ENCODE data around the gene EFHC2. TPM values are rescaled to one million over a fixed set of nuclear protein-coding genes. Genes with fewer than 3 reads are reported as not detected.

The EFHC2 gene
- total RNA-seq, 1 experiment from 2014 or later, result 4.3 TPM

DNA sequence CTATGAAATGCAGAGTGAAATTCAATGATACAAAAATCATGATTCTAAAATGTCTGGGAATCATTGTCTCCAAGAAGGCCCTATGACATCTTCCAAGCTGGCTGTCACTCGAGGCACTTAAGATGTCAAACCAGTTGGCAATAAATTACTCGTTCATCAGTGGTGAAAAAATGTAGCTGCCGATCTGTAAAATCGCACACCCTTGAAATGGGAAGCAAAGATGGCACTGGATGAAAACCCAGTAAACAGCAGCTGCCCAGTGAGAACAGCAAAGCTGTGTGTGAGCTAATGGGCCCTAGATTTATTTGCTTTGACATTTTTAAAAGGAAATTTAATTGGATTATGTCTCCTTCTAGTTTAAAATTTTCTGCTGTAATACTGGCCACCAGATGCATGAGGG lies 188.3 kb downstream of the EFHC2 start:
- H3K9me2 ChIP-seq (ENCODE audit: insufficient read depth), result no peaks in the 10 kb centered on the region
- no peaks in the 10 kb centered on the region for H3F3A ChIP-seq (ENCODE audit: insufficient read depth, low read depth)
- H3K27ac ChIP-seq, result no peak overlapping the region
- ChIA-PET CTCF (no interaction called here), POLR2A (ENCODE audit: unreplicated experiment) (no interaction called here)
- no peak overlapping the region for H2AFZ ChIP-seq
- H3K27me3 ChIP-seq (ENCODE audit: insufficient read depth, low read depth), result no peaks in the 10 kb centered on the region
- no peaks in the 10 kb centered on the region for H3K36me3 ChIP-seq (ENCODE audit: low read depth)
- no peak overlapping the region for H3K4me3 ChIP-seq
- H4K20me1 ChIP-seq (ENCODE audit: insufficient read depth), result no peaks in the 10 kb centered on the region
- no peaks in the 10 kb centered on the region for H3K4me1 ChIP-seq (replicated peaks; ENCODE audit: insufficient read depth)
- H3K79me2 ChIP-seq (ENCODE audit: low read depth), result no peaks in the 10 kb centered on the region
- no peak for DNase-seq
- intact Hi-C loops (cut with micrococcal nuclease; ENCODE audit: unreplicated experiment), result no loop called here
- no peaks in the 10 kb centered on the region for H3K9me3 ChIP-seq (ENCODE audit: insufficient read depth, low read depth)
- no peak overlapping the region for H3K4me2 ChIP-seq
- BruUV-seq (replicated peaks), result no TSS peak
- no peak for TF ChIP-seq EZH2 (IDR thresholded peaks at IDR 0.05; ENCODE audit: low read depth)
- TF ChIP-seq, protein P1, sequence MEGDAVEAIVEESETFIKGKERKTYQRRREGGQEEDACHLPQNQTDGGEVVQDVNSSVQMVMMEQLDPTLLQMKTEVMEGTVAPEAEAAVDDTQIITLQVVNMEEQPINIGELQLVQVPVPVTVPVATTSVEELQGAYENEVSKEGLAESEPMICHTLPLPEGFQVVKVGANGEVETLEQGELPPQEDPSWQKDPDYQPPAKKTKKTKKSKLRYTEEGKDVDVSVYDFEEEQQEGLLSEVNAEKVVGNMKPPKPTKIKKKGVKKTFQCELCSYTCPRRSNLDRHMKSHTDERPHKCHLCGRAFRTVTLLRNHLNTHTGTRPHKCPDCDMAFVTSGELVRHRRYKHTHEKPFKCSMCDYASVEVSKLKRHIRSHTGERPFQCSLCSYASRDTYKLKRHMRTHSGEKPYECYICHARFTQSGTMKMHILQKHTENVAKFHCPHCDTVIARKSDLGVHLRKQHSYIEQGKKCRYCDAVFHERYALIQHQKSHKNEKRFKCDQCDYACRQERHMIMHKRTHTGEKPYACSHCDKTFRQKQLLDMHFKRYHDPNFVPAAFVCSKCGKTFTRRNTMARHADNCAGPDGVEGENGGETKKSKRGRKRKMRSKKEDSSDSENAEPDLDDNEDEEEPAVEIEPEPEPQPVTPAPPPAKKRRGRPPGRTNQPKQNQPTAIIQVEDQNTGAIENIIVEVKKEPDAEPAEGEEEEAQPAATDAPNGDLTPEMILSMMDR (conservative IDR thresholded peaks at IDR 0.05), result no peak

DNA sequence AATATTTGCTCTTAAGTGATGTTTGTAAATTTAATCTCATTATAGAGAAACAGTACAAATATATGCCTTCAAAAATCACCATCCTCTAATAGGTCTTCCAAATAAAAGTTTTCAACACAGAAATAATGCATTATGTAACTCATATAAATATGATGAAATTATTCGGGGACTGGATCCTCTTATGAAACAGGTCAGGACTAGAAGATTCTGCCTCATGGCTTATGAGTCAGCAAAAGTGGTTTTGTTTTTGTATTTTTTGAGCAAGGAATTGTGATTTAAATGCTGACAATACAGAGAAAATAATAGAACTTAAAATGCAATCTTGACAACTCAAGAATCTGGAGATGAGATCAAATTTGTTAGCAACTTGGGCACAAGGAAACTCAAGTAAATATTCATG lies 190.6 kb downstream of the EFHC2 start:
- intact Hi-C loops (cut with micrococcal nuclease; ENCODE audit: unreplicated experiment), result no loop called here
- H3K4me2 ChIP-seq, result no peak overlapping the region
- no TSS peak for BruUV-seq (replicated peaks)
- no peaks in the 10 kb centered on the region for H3F3A ChIP-seq (ENCODE audit: insufficient read depth, low read depth)
- H3K4me1 ChIP-seq (replicated peaks; ENCODE audit: insufficient read depth), result no peaks in the 10 kb centered on the region
- H3K79me2 ChIP-seq (ENCODE audit: low read depth), result no peaks in the 10 kb centered on the region
- H3K9me3 ChIP-seq (ENCODE audit: insufficient read depth, low read depth), result no peaks in the 10 kb centered on the region
- H3K27ac ChIP-seq, result no peak overlapping the region
- no peaks in the 10 kb centered on the region for H3K36me3 ChIP-seq (ENCODE audit: low read depth)
- H3K27me3 ChIP-seq (ENCODE audit: insufficient read depth, low read depth), result no peaks in the 10 kb centered on the region
- no peak for DNase-seq
- H4K20me1 ChIP-seq (ENCODE audit: insufficient read depth), result no peaks in the 10 kb centered on the region
- CTCF ChIA-PET, result no interaction called here
- no peak overlapping the region for H3K4me3 ChIP-seq
- POLR2A ChIA-PET (ENCODE audit: unreplicated experiment), result no interaction called here
- no peak overlapping the region for H2AFZ ChIP-seq
- no peaks in the 10 kb centered on the region for H3K9me2 ChIP-seq (ENCODE audit: insufficient read depth)
- TF ChIP-seq EZH2 (IDR thresholded peaks at IDR 0.05; ENCODE audit: low read depth), result no peak
- TF ChIP-seq, protein P1 (conservative IDR thresholded peaks at IDR 0.05), result no peak

DNA sequence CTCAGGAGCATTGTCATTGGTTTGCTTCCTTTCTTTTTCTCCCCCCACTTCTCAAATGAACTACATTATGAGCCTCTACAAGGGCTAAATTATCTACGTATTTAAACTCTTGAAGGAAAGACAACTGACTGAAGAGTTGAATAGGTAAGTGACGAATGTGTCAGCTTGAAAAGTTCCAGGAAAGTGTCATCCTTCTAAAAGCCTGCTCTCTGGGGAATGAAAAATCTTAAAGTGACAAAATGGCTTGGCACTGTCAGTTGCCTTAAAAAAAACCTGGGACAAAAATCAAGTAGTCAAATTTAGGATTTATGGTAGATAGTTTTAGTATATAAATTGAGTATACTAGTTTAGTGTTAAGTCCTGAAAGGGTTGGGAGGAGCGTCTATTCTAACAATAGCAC lies 196.3 kb downstream of the EFHC2 start:
- no peak overlapping the region for H3K4me3 ChIP-seq
- POLR2A ChIA-PET (ENCODE audit: unreplicated experiment), result no interaction called here
- DNase-seq, result no peak
- no peaks in the 10 kb centered on the region for H3F3A ChIP-seq (ENCODE audit: insufficient read depth, low read depth)
- no TSS peak for BruUV-seq (replicated peaks)
- no peaks in the 10 kb centered on the region for H3K27me3 ChIP-seq (ENCODE audit: insufficient read depth, low read depth)
- H3K9me3 ChIP-seq (ENCODE audit: insufficient read depth, low read depth), result no peaks in the 10 kb centered on the region
- TF ChIP-seq, protein P1 (conservative IDR thresholded peaks at IDR 0.05), result no peak
- no peak for TF ChIP-seq EZH2 (IDR thresholded peaks at IDR 0.05; ENCODE audit: low read depth)
- H3K36me3 ChIP-seq (ENCODE audit: low read depth), result no peaks in the 10 kb centered on the region
- no peaks in the 10 kb centered on the region for H3K9me2 ChIP-seq (ENCODE audit: insufficient read depth)
- no peaks in the 10 kb centered on the region for H4K20me1 ChIP-seq (ENCODE audit: insufficient read depth)
- intact Hi-C loops (cut with micrococcal nuclease; ENCODE audit: unreplicated experiment), result no loop called here
- CTCF ChIA-PET, result no interaction called here
- no peak overlapping the region for H2AFZ ChIP-seq
- H3K4me1 ChIP-seq (replicated peaks; ENCODE audit: insufficient read depth), result no peaks in the 10 kb centered on the region
- no peak overlapping the region for H3K4me2 ChIP-seq
- H3K79me2 ChIP-seq (ENCODE audit: low read depth), result no peaks in the 10 kb centered on the region
- no peak overlapping the region for H3K27ac ChIP-seq
